ENCODE measurements around the gene NTM.

- TF ChIP-seq, protein P1, sequence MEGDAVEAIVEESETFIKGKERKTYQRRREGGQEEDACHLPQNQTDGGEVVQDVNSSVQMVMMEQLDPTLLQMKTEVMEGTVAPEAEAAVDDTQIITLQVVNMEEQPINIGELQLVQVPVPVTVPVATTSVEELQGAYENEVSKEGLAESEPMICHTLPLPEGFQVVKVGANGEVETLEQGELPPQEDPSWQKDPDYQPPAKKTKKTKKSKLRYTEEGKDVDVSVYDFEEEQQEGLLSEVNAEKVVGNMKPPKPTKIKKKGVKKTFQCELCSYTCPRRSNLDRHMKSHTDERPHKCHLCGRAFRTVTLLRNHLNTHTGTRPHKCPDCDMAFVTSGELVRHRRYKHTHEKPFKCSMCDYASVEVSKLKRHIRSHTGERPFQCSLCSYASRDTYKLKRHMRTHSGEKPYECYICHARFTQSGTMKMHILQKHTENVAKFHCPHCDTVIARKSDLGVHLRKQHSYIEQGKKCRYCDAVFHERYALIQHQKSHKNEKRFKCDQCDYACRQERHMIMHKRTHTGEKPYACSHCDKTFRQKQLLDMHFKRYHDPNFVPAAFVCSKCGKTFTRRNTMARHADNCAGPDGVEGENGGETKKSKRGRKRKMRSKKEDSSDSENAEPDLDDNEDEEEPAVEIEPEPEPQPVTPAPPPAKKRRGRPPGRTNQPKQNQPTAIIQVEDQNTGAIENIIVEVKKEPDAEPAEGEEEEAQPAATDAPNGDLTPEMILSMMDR (IDR thresholded peaks at IDR 0.05; ENCODE audit: poor library complexity), result no peak
- TF ChIP-seq EZH2phosphoT487 (IDR thresholded peaks at IDR 0.05; ENCODE audit: low read depth, severe bottlenecking, unreplicated experiment) (no peak), EZH2 (IDR thresholded peaks at IDR 0.05; ENCODE audit: borderline replicate concordance) (no peak)
Observed at GRCh38 chr11:131912134-131912533, 541.7 kb downstream of the NTM start.

Measured in hepatocyte (in vitro differentiated cells).